GM21528 (cell line): ENCODE measurements around the gene SFT2D3.
A peak's percentile ranks its signal among the peaks of the same experiment; 100 is the strongest.

Experiments used
- ATAC-seq: cut with Tn5 transposase; IDR thresholded peaks from one replicate; pipeline ENCODE4 v1.9.1; 2021; ENCODE audit warnings: mild to moderate bottlenecking, moderate library complexity; ENCODE audit not compliant: unreplicated experiment, low FRiP score

SFT2D3 gene

DNA sequence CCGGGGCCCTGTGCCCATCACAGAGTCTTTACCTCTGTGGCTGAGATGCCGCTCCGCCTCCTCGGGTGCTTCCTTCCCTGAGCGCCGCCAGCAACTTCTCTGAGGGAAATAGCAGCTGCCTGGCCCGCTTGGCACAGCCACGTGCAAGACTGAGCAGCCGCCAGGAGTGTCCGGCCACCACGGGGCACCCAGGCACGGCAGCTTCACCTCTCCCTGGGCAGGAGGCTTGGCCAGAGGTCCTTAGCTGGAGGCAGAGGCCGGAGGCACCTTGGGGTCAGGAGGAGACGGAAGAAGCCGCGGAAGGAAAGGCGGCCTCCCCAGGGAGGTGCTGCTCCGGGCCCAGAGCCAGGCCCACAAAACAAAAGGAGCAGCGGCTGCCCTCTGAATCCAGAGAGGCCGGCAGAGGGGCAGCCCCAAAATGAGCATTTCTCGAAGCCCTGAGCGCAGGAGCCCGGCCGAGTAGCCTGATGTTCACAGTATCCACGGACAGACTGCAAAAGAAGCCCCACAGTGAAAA, 20.0 kb upstream of the SFT2D3 start:
- ATAC-seq: no peak

DNA sequence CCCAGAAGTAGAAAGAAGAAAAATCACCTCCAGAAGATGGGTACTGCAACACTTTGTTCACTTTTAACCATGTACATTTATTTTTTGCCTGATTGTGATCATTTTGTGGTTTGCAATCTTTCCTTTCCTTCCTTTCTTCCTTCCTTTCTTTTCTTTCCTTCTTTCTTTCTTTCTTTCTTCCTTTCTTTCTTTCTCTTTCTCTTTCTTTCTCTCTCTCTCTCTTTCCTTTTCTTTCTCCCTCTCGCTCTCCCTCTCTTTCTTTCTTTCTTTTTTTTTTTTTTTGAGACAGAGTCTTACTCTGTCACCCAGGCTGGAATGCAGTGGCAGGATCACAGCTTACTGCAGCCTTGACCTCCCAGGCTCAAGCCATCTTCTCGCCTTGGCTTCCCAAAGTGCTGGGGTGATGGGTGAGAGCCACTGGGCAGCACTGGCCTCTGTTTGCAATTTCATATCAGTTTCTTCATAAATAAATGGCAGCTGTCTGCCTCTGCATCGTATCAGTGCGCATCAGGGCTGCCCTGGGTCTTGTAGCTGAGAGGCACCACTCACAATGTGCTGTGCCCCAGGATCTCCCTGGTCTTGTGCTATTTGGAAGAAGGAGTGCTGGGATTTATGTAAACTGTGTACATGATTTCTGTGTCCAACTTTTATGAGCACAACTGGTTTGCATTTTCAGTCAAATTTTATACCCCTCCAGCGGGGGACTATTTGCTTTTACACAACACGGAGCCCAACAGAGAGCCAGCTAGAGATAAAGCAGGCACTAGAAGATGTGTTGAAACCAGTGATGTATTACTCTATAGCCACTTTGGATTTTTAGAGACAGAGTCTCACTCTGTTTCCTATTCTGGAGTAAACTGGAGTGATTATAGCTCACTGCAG, 19.1 kb upstream of the SFT2D3 start:
- ATAC-seq: no peak

DNA sequence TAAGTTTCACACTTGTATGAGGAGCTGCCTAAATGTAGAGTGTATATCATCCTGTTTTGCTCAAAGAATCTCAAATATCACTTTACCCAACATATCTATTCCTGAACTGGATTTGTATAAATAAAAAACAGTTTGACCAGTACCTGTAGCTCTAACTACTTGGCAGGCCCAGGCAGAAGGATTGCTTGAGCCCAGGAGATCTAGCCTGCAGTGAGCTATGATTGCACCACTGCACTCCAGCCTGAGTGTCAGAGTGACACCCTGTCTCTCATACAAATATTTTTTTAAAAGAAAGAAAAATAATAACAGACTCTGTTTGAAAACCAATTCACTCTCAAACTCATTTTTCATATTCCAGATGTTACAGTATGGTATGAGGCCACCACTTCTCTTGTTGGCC, 18.2 kb upstream of the SFT2D3 start:
- no peak for ATAC-seq

DNA sequence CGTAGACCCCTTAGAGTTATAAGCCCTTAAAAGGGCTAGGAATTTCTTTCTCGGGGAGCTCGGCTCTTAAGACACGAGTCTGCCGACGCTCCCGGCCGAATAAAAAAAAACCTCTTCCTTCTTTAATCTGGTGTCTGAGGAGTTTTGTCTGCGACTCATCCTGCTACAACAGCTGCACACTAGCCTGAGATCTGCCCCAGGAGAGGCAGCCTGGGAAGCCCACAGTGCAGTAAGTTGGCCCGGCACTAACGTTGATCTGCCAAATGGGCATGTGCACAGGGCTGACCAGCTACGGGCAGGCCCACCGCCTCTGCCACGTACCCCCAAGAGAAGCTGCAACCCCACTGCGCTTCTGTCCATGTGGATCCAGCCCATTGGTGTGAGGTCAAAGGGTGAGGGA, 17.5 kb upstream of the SFT2D3 start:
- ATAC-seq: no peak

DNA sequence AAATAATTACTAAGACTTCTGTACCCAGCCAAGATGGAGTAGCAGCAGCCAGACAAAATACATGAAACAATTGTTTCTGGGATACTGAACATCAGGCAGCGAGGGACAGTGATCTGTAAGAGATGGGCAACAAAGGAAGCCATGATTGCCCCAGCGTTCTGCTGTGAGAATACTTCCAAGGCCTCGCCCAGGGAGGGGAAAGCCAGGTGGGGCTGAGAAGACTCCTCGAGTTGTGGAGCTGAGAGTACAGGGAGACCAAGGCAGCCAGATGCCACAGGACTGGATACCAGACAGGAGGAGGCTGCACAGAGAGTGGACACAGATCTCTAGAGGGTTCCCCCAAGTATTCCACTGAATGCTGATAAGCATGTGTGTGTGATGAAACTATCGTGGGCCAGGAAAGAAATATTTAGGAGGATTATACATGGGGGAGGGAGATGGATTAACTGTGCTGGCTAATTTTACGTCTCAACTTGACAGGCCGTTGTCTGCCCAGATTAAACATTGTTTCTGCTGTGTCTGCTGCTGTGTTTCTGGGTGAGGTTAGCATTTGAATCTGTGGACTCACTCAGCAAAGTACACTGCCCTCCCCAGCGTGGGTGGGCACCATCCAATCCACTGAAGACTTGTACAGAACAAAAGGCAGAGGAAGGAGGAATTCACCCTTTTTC, 15.8 kb upstream of the SFT2D3 start:
- no peak for ATAC-seq

DNA sequence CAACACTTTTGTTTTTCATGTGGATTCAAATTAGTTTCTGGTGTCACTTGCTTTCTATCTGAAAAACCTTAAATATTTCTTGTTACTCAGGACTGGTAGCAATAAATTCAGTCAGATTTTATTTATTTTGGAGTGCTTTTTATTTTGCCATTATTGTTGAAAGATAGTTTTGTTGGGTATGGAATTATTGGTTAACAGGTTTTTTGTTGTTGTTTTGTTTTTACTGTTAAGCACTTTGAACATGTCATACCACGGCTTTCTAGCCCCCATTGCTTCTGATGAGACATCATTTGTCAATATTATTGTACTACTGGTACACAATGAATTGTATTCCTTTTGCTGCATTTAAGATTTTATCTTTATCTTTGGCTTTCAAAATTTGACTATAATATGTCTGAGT, 12.9 kb upstream of the SFT2D3 start:
- ATAC-seq: no peak

DNA sequence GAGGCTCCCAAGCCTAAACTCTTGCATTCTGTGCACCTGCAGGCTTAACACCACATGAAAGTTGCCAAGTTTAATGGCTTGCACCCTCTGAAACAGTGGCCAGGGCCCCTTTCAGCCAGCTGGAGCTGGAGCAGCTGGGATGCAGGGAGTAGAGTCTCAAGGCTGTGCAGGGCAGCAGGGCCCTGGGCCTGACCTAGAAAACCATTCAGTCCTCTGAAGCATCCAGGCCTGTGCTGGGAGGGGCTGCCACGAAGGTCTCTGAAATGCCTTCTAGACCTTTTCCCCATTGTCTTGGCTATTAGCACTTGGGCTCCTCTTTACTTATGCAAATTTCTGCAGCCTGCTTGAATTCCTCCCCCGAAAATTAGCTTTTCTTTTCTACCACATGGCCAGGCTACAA, 10.6 kb upstream of the SFT2D3 start:
- ATAC-seq: no peak

DNA sequence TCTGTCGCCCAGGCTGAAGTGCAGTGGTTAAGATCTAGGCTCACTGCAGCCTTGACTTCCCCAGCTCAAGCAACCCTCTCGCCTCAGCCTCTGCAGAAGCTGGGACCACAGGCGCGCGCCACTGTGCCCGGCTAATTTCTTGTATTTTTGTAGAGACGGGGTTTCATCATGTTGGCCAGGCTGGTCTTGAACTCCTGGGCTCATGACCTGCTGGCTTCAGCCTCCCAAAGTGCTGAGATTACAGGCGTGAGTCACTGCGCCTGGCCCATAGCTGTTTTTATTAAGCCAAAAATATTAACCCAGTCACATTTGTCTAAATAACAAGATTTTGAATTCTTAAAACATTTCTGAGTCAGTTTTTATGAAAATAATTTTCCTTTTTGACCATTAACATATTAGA, 6.3 kb upstream of the SFT2D3 start:
- ATAC-seq: no peak

DNA sequence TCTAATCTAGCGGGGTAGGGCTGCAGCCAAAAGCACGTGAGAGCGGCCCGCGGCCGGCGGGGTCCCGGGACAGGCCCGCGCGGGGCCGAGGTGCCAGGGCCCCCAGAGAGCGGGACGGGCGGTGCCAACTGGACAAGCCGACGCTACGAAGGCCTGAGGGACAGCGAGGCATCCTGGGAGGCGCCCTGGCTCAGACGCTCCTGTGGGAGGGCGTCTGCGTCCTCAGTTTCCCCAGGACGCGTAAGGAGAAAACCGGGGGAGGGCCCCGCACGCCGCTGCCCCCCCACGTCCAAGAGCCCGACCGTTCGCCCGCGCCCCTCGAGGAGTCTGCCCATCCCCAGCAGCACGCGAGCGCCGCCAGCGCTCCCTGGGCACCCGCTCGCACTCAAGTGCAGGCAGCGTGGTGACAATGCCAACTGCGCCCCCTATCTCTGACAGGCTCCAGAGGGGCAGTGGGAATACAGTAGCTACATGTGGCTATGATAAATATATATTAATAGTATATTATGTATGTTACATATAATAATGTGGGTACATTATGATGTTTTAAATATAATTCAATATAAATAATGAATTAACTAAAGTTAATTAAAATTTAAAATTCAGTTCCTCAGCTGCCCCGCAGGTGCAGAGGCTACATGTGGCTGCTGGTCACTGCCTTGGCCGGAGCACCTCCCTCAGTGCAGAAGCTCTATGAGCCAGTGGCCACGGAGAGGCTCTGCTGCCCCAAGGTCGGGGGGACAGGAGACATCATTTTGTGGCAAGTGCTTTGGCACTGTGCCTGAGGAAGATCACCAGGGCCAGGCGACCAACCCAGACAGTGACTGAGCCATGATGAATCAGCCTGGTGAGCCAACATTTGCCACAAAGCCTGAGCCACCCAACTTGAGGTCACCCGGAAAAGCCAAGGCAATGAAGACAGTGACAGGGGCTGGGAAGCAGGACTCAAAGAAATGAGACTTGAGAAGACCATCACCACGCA, 5.5 kb upstream of the SFT2D3 start:
- ATAC-seq: no peak

DNA sequence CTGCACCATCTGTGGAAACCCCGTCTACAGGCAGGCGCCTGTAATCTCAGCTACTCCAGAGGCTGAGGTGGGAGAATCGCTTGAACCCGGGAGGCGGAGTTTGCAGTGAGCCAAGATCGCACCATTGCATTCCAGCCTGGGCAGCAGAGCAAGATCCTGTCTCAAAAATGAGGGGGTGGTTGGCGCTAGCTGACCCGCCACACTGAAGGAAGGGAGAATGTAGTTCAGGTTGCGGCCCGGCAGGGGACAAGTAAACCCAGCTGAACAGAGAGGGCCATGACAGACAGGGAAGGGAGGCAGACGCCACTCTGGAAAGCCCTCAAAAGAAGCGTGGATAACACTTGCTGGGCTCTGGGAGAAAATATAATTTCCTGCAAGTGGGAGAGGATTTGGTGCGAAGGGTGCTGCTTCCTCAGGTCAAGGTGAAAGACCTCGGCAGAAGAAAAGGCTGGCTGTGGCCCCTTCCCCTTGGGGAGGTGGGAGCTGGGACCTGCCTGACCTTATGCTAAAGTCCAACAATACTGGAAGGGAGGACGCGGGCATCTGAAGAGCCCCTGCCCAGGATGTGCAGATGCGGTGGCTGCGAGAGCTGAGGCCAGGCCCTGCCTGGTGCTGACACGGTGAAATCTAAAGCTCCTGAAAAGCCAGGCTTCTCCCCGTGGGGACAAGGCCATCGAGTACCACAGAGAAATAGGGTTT, 3.7 kb upstream of the SFT2D3 start:
- no peak for ATAC-seq

DNA sequence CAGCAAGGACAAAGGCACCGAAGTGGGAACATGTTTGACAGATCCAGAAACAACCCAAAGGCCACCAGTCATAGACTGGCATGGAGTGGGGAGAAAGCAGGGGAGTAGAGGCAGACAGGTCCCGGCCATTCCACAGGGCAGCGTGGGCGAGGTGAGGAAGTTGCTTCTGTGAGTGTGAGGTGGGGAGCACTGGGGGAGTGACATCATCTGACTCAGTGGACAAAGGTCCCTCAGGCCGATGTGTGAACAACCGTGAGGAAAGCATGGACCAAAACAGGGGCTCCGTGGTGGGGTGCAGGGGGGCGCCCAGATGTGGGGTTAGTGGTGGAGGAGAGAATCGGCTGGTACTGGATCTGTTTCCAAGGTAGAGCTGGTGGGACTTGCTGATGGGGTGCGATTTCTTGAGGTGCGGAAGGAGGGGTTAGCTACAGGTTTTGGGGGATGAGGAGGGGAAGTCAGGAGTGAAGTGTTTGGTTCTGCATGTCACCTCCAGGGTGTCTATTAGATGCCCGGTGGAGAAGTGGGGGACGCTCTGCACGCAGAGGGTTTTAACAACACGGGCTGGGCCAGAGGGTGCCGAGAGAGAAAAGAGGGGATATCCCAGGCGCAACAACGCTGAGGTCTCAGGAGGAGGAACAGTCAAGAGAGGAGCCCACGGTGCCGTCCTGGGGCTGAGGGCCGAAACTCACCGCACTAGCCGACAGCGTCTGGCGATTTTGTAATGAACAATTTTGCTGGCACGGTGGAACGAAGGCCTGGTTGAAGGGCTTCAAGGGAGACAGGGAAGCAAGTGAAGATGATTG, 2.5 kb upstream of the SFT2D3 start:
- no peak for ATAC-seq

DNA sequence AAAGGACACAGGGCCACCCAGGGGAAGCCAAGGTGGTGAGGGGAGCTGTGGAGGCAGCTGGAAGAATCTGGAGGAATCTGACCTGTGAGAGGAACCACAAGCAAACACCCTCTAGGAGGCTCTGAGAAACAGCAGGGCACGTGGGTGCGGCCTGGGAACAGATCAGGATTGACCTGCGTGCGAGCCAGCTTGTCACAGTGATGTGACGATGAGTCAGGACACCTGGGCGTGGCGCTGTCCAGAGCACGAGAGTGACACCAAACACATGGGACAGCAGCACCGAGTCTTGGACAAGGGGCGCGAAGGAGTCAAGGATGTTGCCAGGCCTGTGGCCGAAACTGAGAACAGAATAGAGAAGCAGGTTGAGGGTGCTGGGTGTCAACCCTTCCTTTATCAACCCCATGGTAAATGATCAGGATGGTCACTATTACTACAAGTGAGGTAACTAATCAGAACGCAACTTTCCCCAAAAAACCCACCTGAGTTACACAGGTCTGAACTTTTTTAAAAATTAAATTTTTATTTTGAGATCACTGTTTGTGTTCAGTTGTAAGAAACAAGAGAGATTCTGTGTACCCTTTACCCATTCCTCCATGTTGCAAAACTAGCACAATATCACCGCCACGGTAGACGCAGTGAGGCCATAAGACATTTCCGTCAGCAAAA, 637 bp upstream of the SFT2D3 start:
- peak; percentile 63 for ATAC-seq

DNA sequence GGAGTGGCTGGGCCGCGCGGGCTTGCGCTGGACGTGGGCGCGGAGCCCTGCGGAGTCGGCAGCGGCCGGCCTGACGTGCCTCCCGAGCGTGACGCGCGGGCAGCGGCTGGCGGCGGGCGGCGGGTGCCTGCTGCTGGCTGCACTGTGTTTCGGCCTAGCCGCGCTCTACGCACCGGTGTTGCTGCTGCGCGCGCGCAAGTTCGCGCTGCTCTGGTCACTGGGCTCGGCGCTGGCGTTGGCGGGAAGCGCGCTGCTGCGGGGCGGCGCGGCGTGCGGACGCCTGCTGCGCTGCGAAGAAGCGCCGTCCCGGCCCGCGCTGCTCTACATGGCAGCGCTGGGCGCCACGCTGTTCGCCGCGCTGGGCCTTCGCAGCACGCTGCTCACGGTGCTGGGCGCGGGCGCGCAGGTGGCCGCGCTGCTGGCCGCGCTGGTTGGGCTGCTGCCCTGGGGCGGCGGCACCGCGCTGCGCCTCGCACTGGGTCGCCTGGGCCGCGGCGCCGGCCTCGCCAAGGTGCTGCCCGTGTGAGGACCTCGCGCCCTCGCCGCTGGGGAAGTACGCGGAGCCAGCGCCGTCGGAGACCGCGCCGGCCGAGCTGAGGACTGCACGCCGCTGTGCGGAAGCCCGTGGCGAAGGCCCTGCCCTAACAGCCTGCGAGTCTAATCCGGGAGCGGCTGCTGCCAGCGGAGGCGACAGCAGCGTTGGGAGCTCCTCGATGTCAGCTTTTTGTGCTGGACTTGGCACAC, 526 bp downstream of the SFT2D3 start:
- peak; percentile 59 for ATAC-seq

DNA sequence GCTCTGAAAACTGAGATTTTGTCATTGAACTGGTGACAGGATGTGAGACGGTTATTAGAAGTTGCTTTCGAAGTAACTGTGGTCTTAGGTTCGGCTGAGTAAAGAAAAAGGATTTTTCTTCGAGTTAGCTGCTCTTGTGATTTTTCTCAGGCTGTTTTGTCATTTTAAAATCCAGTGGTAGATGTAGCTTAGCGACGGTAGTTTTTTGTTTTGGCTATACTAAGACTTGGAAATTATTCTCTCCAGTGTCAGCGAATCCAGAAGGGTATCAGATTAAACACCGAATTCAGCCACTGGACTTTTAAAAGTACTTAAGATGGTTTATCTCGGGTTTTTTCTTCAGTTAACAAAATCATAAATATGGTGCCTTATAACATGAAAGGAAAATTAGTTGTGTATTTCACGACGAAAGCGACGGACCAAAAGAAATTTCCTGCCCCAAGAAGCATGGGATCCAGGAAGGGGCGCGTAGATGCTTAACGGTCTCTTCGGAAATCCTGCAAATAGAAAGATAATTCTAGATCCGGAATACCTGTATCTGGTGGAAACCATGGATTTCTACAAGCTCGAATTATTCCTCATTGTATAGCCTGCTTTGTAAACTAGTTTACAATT, 1.2 kb downstream of the SFT2D3 start:
- no peak for ATAC-seq

DNA sequence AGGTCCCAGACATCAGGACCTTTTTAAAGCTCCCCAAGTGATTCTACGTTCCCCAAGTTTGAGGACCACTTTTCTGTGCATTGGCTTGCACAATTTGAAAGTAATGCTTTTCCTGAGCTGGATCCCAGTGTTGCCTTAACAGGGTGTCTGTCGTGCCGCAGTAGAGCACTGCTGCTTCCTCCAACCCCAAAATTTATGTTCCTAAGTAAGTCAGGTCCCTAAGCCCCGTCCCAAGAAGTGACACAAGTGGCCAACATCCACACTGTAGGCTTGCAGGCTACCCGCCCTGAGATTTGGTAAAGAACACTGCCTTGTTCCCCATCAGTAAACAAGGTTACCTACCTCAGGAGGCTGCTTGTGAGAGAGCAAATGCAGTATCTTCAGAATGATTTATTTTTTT, 2.0 kb downstream of the SFT2D3 start:
- ATAC-seq: no peak

DNA sequence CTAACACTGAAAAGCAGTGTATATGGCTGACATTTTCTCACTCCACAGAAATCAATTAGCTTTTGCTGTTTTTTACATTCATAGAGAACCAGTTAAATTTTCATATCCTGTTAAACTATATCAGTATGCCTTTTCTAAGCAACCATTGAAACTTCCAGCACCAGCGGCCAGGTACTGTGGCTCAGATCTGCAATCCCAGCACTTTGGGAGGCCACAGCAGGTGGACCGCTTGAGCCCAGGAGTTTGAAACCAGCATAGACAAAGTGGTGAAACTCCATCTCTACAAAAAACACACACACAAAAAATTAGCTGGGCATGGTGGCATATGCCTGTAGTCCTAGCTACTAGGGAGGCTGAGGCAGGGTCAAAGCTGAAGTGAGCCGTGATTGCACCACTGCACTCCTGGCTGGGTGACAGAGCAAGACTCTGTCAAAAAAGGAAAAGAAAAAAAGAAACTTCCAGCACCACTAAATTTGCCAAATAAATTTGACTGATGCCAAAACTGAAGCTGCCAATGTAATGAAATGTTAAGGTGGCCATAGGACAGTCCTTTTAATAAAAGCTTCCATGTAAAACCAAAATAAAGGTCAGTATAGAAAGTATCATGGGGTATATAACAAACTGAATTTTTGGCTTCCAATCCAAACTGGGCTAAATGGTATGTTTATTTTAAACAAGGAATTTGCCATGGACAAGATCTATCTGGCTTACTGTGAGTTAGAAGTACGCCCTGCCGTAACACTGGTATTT, 3.5 kb downstream of the SFT2D3 start:
- no peak for ATAC-seq
